Endothelial cell (in vitro differentiated cells): ENCODE results near the gene GPR82. TPM values are rescaled to one million over a fixed set of nuclear protein-coding genes. Genes with fewer than 3 reads are reported as not detected.

Experiments used
- DNase-seq: peaks from one replicate; pipeline ENCODE4 v3.0.0; 2021; ENCODE audit warnings: low spot score
- H3K27ac Mint-ChIP-seq: one replicate; pipeline ENCODE4 v1.8.0; 2021; ENCODE audit warnings: mixed read lengths, inconsistent platforms; ENCODE audit not compliant: unreplicated experiment
- H3K27me3 Mint-ChIP-seq: one replicate; pipeline ENCODE4 v1.8.0; 2021; ENCODE audit warnings: mild to moderate bottlenecking, moderate library complexity, mixed read lengths, inconsistent platforms; ENCODE audit not compliant: unreplicated experiment
- H3K36me3 Mint-ChIP-seq: one replicate; pipeline ENCODE4 v1.8.0; 2021; ENCODE audit warnings: mild to moderate bottlenecking, low read depth, mixed read lengths, inconsistent platforms; ENCODE audit not compliant: unreplicated experiment
- H3K4me1 Mint-ChIP-seq: one replicate; pipeline ENCODE4 v1.8.0; 2021; ENCODE audit warnings: mild to moderate bottlenecking, mixed read lengths, inconsistent platforms; ENCODE audit not compliant: unreplicated experiment
- H3K4me3 Mint-ChIP-seq: one replicate; pipeline ENCODE4 v1.8.0; 2021; ENCODE audit warnings: mild to moderate bottlenecking, mixed read lengths, inconsistent platforms; ENCODE audit not compliant: unreplicated experiment
- H3K9me3 Mint-ChIP-seq: one replicate; pipeline ENCODE4 v1.8.0; 2021; ENCODE audit warnings: mixed read lengths, inconsistent platforms; ENCODE audit not compliant: unreplicated experiment
- CTCF ChIP-seq: fragments of 200-600 bp; sonication (generic); IDR thresholded peaks from one replicate; pipeline ENCODE4 v1.5.0; 2021; ENCODE audit warnings: antibody characterized with exemption; ENCODE audit not compliant: unreplicated experiment
- total RNA-seq: library from RNA; stranded (reverse); fragmentation: NEBNext Ultra II Directional; extraction: Animal tissue kit (Norgen Biotek cat#: 25700); gene quantifications from one replicate; pipeline ENCODE4 v1.2.1, GENCODE V29; 2021; ENCODE audit not compliant: unreplicated experiment

Gene GPR82
- total RNA-seq, 1 donor from 2014 or later = not detected

- Mint-ChIP-seq H3K27ac (no peak overlapping the region), H3K4me1 (peaks cover 6% of the 10 kb centered on the region), H3K4me3 (no peak overlapping the region), H3K27me3 (no peaks in the 10 kb centered on the region), H3K36me3 (no peaks in the 10 kb centered on the region), H3K9me3 (no peaks in the 10 kb centered on the region)
- DNase-seq = no peak
- no peak for TF ChIP-seq CTCF
These were observed 10.5 kb downstream of the GPR82 start for GRCh38 chrX:41734530-41734929.

- Mint-ChIP-seq H3K4me1 (peaks cover 5% of the 10 kb centered on the region), H3K9me3 (no peaks in the 10 kb centered on the region)
- DNase-seq = no peak
These were observed 13.1 kb downstream of the GPR82 start for GRCh38 chrX:41737065-41737464.

GRCh38 chrX:41739871-41740270, 15.9 kb downstream of the GPR82 start:
- DNase-seq = no peak
- Mint-ChIP-seq H3K27ac (no peak overlapping the region), H3K27me3 (peaks cover 2% of the 10 kb centered on the region), H3K36me3 (peaks cover 5% of the 10 kb centered on the region), H3K9me3 (no peaks in the 10 kb centered on the region), H3K4me1 (no peaks in the 10 kb centered on the region), H3K4me3 (no peak overlapping the region)
- TF ChIP-seq CTCF = no peak

More at GRCh38 chrX:41737065-41737464, 13.1 kb downstream of the GPR82 start:
- Mint-ChIP-seq H3K4me3 (no peak overlapping the region), H3K36me3 (no peaks in the 10 kb centered on the region), H3K27ac (no peak overlapping the region), H3K27me3 (no peaks in the 10 kb centered on the region)
- TF ChIP-seq CTCF = no peak

GRCh38 chrX:41750716-41751115, 26.7 kb downstream of the GPR82 start:
- DNase-seq = no peak
- peaks cover 3% of the 10 kb centered on the region for H3K27me3 Mint-ChIP-seq
- no peaks in the 10 kb centered on the region for H3K36me3 Mint-ChIP-seq
- no peak overlapping the region for H3K27ac Mint-ChIP-seq
- no peak overlapping the region for H3K4me3 Mint-ChIP-seq
- no peak for TF ChIP-seq CTCF
- H3K4me1 Mint-ChIP-seq = no peaks in the 10 kb centered on the region
- no peaks in the 10 kb centered on the region for H3K9me3 Mint-ChIP-seq

GRCh38 chrX:41758401-41758800, 34.4 kb downstream of the GPR82 start:
- no peaks in the 10 kb centered on the region for H3K27me3 Mint-ChIP-seq
- TF ChIP-seq CTCF = no peak
- no peaks in the 10 kb centered on the region for H3K36me3 Mint-ChIP-seq
- DNase-seq = no peak
- no peaks in the 10 kb centered on the region for H3K4me1 Mint-ChIP-seq
- no peak overlapping the region for H3K4me3 Mint-ChIP-seq
- no peaks in the 10 kb centered on the region for H3K9me3 Mint-ChIP-seq
- H3K27ac Mint-ChIP-seq = no peak overlapping the region
